Endodermal cell (in vitro differentiated cells): ENCODE results near the gene CDK13. TPM values are rescaled to one million over a fixed set of nuclear protein-coding genes. Genes with fewer than 3 reads are reported as not detected.

Experiments used
- DNase-seq: peaks from one replicate; pipeline ENCODE4 v3.0.0-alpha.2; 2017
- H3K27ac ChIP-seq: 2 replicates; pipeline ENCODE4 v1.5.1; 2013; ENCODE audit warnings: mild to moderate bottlenecking, low read depth, low read length, moderate library complexity
- H3K27me3 ChIP-seq: 2 replicates; pipeline ENCODE4 v1.6.1; 2013; ENCODE audit warnings: mild to moderate bottlenecking, low read length, moderate library complexity; ENCODE audit not compliant: insufficient read depth, control insufficient read depth, poor library complexity, severe bottlenecking
- H3K36me3 ChIP-seq: 2 replicates; pipeline ENCODE4 v1.7.0; 2013; ENCODE audit warnings: mild to moderate bottlenecking, low read length, moderate library complexity; ENCODE audit not compliant: control insufficient read depth, insufficient read depth
- H3K4me1 ChIP-seq: one replicate; pipeline ENCODE4 v1.7.0; 2013; ENCODE audit warnings: low read length; ENCODE audit not compliant: control insufficient read depth, insufficient read depth
- H3K4me3 ChIP-seq: 2 replicates; pipeline ENCODE4 v1.5.1; 2013; ENCODE audit warnings: mild to moderate bottlenecking, low read length, moderate library complexity
- H3K9ac ChIP-seq: 2 replicates; pipeline ENCODE4 v1.6.1; 2013; ENCODE audit warnings: mild to moderate bottlenecking, low read length, moderate library complexity; ENCODE audit not compliant: poor library complexity, severe bottlenecking; ENCODE audit errors: extremely low read depth
- H3K9me3 ChIP-seq: 2 replicates; pipeline ENCODE4 v1.6.1; 2013; ENCODE audit warnings: mild to moderate bottlenecking, low read length, moderate library complexity; ENCODE audit not compliant: control insufficient read depth
- H3K27ac Mint-ChIP-seq: 2 replicates; pipeline ENCODE4 v1.8.0; 2020; ENCODE audit warnings: mixed read lengths
- H3K27me3 Mint-ChIP-seq: 2 replicates; pipeline ENCODE4 v1.8.0; 2021; ENCODE audit warnings: mild to moderate bottlenecking, mixed read lengths; ENCODE audit not compliant: insufficient read depth
- H3K36me3 Mint-ChIP-seq: 2 replicates; pipeline ENCODE4 v1.8.0; 2020; ENCODE audit warnings: low read depth, mixed read lengths
- H3K4me1 Mint-ChIP-seq: 2 replicates; pipeline ENCODE4 v1.8.0; 2020; ENCODE audit warnings: mixed read lengths
- H3K4me3 Mint-ChIP-seq: 2 replicates; pipeline ENCODE4 v1.8.0; 2020; ENCODE audit warnings: mild to moderate bottlenecking, moderate library complexity, mixed read lengths
- H3K9me3 Mint-ChIP-seq: 2 replicates; pipeline ENCODE4 v1.8.0; 2020; ENCODE audit warnings: mild to moderate bottlenecking, mixed read lengths
- WGBS, 2 experiments: methylation state at CpG; one replicate each; pipeline versions ENCODE4 v1.1.5 to v1.1.7; 2013; ENCODE audit warnings: missing lambda C conversion rate in 2 of 2, mixed read lengths in 1 of 2; ENCODE audit not compliant: insufficient coverage in 1 of 2, insufficient read length in 1 of 2; 5-methylcytosine and 5-hydroxymethylcytosine counted together
- total RNA-seq, 2 donors: library from RNA; stranded (reverse); fragmentation: NEBNext Ultra II Directional in 1 of 2; extraction: Animal tissue kit (Norgen Biotek cat#: 25700) in 1 of 2; gene quantifications; 2 replicates in 1 of 2; 3 replicates in 1 of 2; pipeline ENCODE4 v1.2.1, GENCODE V29; 2021
- TF ChIP-seq, protein P1 (sequence below): fragments of 200-600 bp; sonication (generic); conservative IDR thresholded peaks from 2 replicates; pipeline ENCODE4 v1.5.0; 2021; ENCODE audit warnings: antibody characterized with exemption, mild to moderate bottlenecking

Gene CDK13
- total RNA-seq, 2 donors from 2014 or later, result 60.8 to 77.7 TPM

DNA sequence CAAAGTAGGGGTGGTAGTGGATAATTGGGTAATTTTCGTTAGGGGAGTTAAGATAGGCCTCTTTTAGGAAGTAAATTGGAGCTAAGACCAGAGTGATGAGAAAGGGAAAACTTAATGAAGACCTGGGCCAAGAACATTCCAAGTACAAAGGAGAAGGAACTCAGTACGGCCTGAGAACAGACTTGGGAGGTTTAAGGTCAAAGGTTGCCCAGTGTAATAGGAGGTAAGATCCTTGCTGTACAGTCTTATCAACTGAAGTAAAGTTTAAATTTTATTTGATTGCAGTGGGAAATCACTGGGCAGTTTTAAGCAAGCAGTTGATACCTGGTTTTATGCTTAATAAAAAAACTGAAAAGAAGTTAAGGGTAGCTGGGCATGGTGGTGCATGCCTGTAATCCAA is 108.0 kb downstream of the CDK13 start:
- no peaks in the 10 kb centered on the region for H3K9me3 Mint-ChIP-seq
- WGBS, 2 experiments, result 92 to 96% methylated on average over 2 of the region's 2 CpGs
- Histone ChIP-seq H3K4me3 (no peak overlapping the region), H3K9ac (no peak overlapping the region), H3K9me3 (no peaks in the 10 kb centered on the region), H3K27me3 (no peaks in the 10 kb centered on the region), H3K4me1 (no peaks in the 10 kb centered on the region), H3K27ac (no peak overlapping the region), H3K36me3 (peaks cover 22% of the 10 kb centered on the region)
- H3K36me3 Mint-ChIP-seq, result peaks cover 19% of the 10 kb centered on the region
- H3K27me3 Mint-ChIP-seq, result no peaks in the 10 kb centered on the region
- DNase-seq, result no peak
- peaks cover 7% of the 10 kb centered on the region for H3K4me1 Mint-ChIP-seq
- H3K4me3 Mint-ChIP-seq, result no peak overlapping the region
- TF ChIP-seq, protein P1, sequence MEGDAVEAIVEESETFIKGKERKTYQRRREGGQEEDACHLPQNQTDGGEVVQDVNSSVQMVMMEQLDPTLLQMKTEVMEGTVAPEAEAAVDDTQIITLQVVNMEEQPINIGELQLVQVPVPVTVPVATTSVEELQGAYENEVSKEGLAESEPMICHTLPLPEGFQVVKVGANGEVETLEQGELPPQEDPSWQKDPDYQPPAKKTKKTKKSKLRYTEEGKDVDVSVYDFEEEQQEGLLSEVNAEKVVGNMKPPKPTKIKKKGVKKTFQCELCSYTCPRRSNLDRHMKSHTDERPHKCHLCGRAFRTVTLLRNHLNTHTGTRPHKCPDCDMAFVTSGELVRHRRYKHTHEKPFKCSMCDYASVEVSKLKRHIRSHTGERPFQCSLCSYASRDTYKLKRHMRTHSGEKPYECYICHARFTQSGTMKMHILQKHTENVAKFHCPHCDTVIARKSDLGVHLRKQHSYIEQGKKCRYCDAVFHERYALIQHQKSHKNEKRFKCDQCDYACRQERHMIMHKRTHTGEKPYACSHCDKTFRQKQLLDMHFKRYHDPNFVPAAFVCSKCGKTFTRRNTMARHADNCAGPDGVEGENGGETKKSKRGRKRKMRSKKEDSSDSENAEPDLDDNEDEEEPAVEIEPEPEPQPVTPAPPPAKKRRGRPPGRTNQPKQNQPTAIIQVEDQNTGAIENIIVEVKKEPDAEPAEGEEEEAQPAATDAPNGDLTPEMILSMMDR, result no peak
- H3K27ac Mint-ChIP-seq, result peak overlapping the region; percentile 11

DNA sequence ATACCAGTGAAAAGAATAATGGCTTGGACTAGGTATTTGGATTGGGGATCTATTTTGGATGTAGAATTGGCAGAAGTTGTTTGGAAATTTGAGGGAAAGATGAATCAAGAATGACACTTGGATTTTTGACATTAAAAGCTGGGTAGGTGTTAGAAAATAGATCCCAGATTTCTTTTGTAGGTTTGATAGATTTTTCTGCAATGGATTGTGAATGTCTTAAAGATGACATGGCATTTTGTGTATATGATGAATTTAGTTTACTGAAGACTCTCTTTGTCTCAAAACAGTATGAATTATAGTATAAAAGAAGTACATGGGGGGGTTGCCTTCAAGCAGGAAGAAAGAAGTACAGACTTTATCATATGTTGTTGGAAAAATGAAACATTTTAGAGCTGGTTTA is 108.6 kb downstream of the CDK13 start:
- H3K27ac Mint-ChIP-seq, result peak overlapping the region; percentile 15
- H3K4me1 Mint-ChIP-seq, result peaks cover 3% of the 10 kb centered on the region
- Histone ChIP-seq H3K4me1 (no peaks in the 10 kb centered on the region), H3K27ac (no peak overlapping the region), H3K36me3 (peaks cover 24% of the 10 kb centered on the region), H3K27me3 (no peaks in the 10 kb centered on the region), H3K9me3 (no peaks in the 10 kb centered on the region), H3K4me3 (no peak overlapping the region), H3K9ac (no peak overlapping the region)
- TF ChIP-seq, protein P1, result no peak
- H3K9me3 Mint-ChIP-seq, result no peaks in the 10 kb centered on the region
- peaks cover 21% of the 10 kb centered on the region for H3K36me3 Mint-ChIP-seq
- DNase-seq, result no peak
- no peak overlapping the region for H3K4me3 Mint-ChIP-seq
- H3K27me3 Mint-ChIP-seq, result no peaks in the 10 kb centered on the region

DNA sequence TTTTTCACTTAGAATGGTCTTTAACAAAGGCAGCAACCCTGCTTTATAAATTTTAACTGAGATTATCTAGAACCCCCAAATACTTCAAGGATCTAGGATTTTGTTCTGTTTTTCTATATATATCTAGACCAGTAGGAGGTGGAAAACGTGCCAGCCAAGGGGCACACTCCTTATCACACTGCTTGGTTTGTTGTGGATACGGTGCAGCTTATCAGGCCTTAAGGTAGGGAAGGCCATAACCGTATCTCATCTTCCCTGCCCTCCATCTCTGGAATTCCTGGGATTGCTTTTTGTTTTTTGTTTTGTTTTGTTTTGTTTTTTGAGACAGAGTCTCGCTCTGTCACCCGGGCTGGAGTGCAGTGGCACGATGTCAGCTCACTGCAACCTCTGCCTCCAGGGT is 109.0 kb downstream of the CDK13 start:
- peaks cover 3% of the 10 kb centered on the region for H3K4me1 Mint-ChIP-seq
- H3K27me3 Mint-ChIP-seq, result no peaks in the 10 kb centered on the region
- Histone ChIP-seq H3K27ac (no peak overlapping the region), H3K36me3 (peaks cover 20% of the 10 kb centered on the region), H3K4me3 (no peak overlapping the region), H3K9me3 (no peaks in the 10 kb centered on the region), H3K9ac (no peak overlapping the region), H3K27me3 (no peaks in the 10 kb centered on the region), H3K4me1 (no peaks in the 10 kb centered on the region)
- no peak overlapping the region for H3K4me3 Mint-ChIP-seq
- peak overlapping the region; percentile 81 for H3K27ac Mint-ChIP-seq
- TF ChIP-seq, protein P1, result no peak
- H3K36me3 Mint-ChIP-seq, result peaks cover 21% of the 10 kb centered on the region
- 87 to 90% methylated on average over 3 to 6 of the region's 6 CpGs for WGBS, 2 experiments
- no peaks in the 10 kb centered on the region for H3K9me3 Mint-ChIP-seq
- no peak for DNase-seq
